Measurements from ENCODE around the gene KCNJ4. TPM values are rescaled to one million over a fixed set of nuclear protein-coding genes. Genes with fewer than 3 reads are reported as not detected.

KCNJ4 gene
- total RNA-seq, 1 experiment from 2014 or later, result 0.22 TPM

- peak in 1 of 2 experiments; percentile 17 for DNase-seq
- Histone ChIP-seq H3K9me3 (ENCODE audit: insufficient read depth, low read depth) (no peaks in the 10 kb centered on the region), H3F3A (ENCODE audit: insufficient read depth, low read depth) (peaks cover 89% of the 10 kb centered on the region), H3K79me2 (ENCODE audit: low read depth) (peaks cover 89% of the 10 kb centered on the region), H3K9me2 (ENCODE audit: insufficient read depth) (no peaks in the 10 kb centered on the region), H3K36me3 (ENCODE audit: low read depth) (peaks cover 94% of the 10 kb centered on the region), H2AFZ (no peak overlapping the region), H3K4me2 (no peak overlapping the region), H3K27ac (no peak overlapping the region), H3K4me3 (no peak overlapping the region), H3K27me3 (ENCODE audit: insufficient read depth, low read depth) (no peaks in the 10 kb centered on the region), H4K20me1 (ENCODE audit: insufficient read depth) (peaks cover 99% of the 10 kb centered on the region), H3K4me1 (replicated peaks; ENCODE audit: insufficient read depth) (peaks cover 8% of the 10 kb centered on the region)
- BruUV-seq (replicated peaks), result no TSS peak
- ChIA-PET CTCF (interaction anchor here (0.6 kb wide), 1 partner anchor 12 kb away, joined by 5 read pairs; no protein-coding TSS in a partner anchor), POLR2A (ENCODE audit: unreplicated experiment) (interaction anchor here (0.7 kb wide), 1 partner anchor 27 kb away, joined by 5 read pairs; no protein-coding TSS in a partner anchor)
- TF ChIP-seq CTCF (conservative IDR thresholded peaks at IDR 0.05), result no peak
- TF ChIP-seq EZH2 (IDR thresholded peaks at IDR 0.05; ENCODE audit: low read depth), result no peak
- intact Hi-C loops (cut with micrococcal nuclease; ENCODE audit: unreplicated experiment), result no loop called here
Measured at GRCh38 chr22:38497869-38498268, 42.9 kb upstream of the KCNJ4 start.

GRCh38 chr22:38494939-38495338, 39.9 kb upstream of the KCNJ4 start:
- intact Hi-C loops (cut with micrococcal nuclease; ENCODE audit: unreplicated experiment), result no loop called here
- H3K36me3 ChIP-seq (ENCODE audit: low read depth), result peaks cover 97% of the 10 kb centered on the region

DNA sequence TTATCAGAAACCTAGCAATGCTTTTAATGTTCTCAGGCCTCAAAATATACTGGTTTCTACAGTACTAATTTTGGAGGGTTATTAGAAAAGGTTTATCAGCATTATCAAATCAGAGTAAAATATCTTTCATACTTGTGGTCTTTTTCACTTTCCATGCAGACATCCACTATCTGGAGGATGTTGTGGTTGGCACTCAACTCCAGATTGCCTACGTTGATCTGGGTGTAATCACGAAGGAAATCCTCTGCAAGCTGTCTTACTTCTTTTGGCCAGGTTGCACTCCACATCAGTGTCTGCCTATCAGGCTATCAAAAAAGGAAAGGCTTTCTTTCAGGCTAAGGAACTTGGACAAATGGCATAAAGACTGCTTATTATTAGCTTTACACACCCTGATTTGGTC, 39.5 kb upstream of the KCNJ4 start:
- peaks cover 94% of the 10 kb centered on the region for H3F3A ChIP-seq (ENCODE audit: insufficient read depth, low read depth)
- BruUV-seq (replicated peaks), result no TSS peak
- H3K9me3 ChIP-seq (ENCODE audit: insufficient read depth, low read depth), result no peaks in the 10 kb centered on the region
- H2AFZ ChIP-seq, result no peak overlapping the region
- H4K20me1 ChIP-seq (ENCODE audit: insufficient read depth), result peaks cover 87% of the 10 kb centered on the region
- POLR2A ChIA-PET (ENCODE audit: unreplicated experiment), result interaction anchor here (0.7 kb wide), 1 partner anchor 74 kb away, joined by 3 read pairs; no protein-coding TSS in a partner anchor
- DNase-seq, result no peak
- no peak overlapping the region for H3K4me2 ChIP-seq
- no peak overlapping the region for H3K4me3 ChIP-seq
- H3K27me3 ChIP-seq (ENCODE audit: insufficient read depth, low read depth), result no peaks in the 10 kb centered on the region
- TF ChIP-seq EZH2 (IDR thresholded peaks at IDR 0.05; ENCODE audit: low read depth) (no peak), CTCF (conservative IDR thresholded peaks at IDR 0.05) (no peak)
- H3K4me1 ChIP-seq (replicated peaks; ENCODE audit: insufficient read depth), result no peaks in the 10 kb centered on the region
- CTCF ChIA-PET, result no interaction called here
- peaks cover 65% of the 10 kb centered on the region for H3K79me2 ChIP-seq (ENCODE audit: low read depth)
- no peak overlapping the region for H3K27ac ChIP-seq
- no peaks in the 10 kb centered on the region for H3K9me2 ChIP-seq (ENCODE audit: insufficient read depth)
- intact Hi-C loops (cut with micrococcal nuclease; ENCODE audit: unreplicated experiment), result no loop called here
- peaks cover 97% of the 10 kb centered on the region for H3K36me3 ChIP-seq (ENCODE audit: low read depth)

More at GRCh38 chr22:38494939-38495338, 39.9 kb upstream of the KCNJ4 start:
- H4K20me1 ChIP-seq (ENCODE audit: insufficient read depth), result peaks cover 87% of the 10 kb centered on the region
- CTCF ChIA-PET, result no interaction called here
- no peak overlapping the region for H3K27ac ChIP-seq
- peaks cover 65% of the 10 kb centered on the region for H3K79me2 ChIP-seq (ENCODE audit: low read depth)
- no peaks in the 10 kb centered on the region for H3K9me3 ChIP-seq (ENCODE audit: insufficient read depth, low read depth)
- no peak overlapping the region for H3K4me3 ChIP-seq
- no TSS peak for BruUV-seq (replicated peaks)
- POLR2A ChIA-PET (ENCODE audit: unreplicated experiment), result interaction anchor here (0.7 kb wide), 1 partner anchor 75 kb away, joined by 3 read pairs; no protein-coding TSS in a partner anchor
- TF ChIP-seq EZH2 (IDR thresholded peaks at IDR 0.05; ENCODE audit: low read depth) (no peak), CTCF (conservative IDR thresholded peaks at IDR 0.05) (no peak)
- H2AFZ ChIP-seq, result no peak overlapping the region
- no peaks in the 10 kb centered on the region for H3K27me3 ChIP-seq (ENCODE audit: insufficient read depth, low read depth)
- peak in 1 of 2 experiments; percentile 15 for DNase-seq
- peaks cover 94% of the 10 kb centered on the region for H3F3A ChIP-seq (ENCODE audit: insufficient read depth, low read depth)
- no peaks in the 10 kb centered on the region for H3K9me2 ChIP-seq (ENCODE audit: insufficient read depth)
- no peaks in the 10 kb centered on the region for H3K4me1 ChIP-seq (replicated peaks; ENCODE audit: insufficient read depth)
- H3K4me2 ChIP-seq, result no peak overlapping the region

Data from PC-9 (cell line).